ENCODE results near the gene GATAD2A. TPM values are rescaled to one million over a fixed set of nuclear protein-coding genes. Genes with fewer than 3 reads are reported as not detected.

Gene GATAD2A
- total RNA-seq, 1 donor, result 66.5 TPM

DNA sequence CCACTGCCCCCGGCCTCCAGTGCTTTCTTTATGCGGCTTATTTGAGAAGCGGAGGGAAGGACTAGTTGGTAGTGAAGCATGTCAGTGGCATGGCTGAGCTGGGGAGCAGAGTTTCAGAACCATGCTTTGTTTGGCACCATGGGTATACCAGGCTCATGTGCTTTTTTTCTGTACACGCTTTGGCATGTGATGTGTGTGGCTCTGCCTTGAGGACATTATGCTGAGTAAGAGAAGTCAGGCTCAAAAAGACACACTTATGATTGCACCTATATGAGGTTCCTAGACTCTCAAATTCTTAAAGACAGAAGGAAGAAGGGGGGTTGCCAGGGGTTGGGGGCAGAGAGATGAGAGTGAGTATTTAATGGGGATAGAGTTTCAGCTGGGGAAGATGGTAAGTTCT is 21.3 kb downstream of the GATAD2A start:
- H3K9me3 ChIP-seq (ENCODE audit: low read depth, low read length), result no peaks in the 10 kb centered on the region
- no peaks in the 10 kb centered on the region for H3K27me3 ChIP-seq (ENCODE audit: insufficient read depth, low read length)
- no peak overlapping the region for H3K4me3 ChIP-seq (ENCODE audit: low read length)
- H3K4me1 ChIP-seq (ENCODE audit: insufficient read depth, low read length), result peaks cover 70% of the 10 kb centered on the region

DNA sequence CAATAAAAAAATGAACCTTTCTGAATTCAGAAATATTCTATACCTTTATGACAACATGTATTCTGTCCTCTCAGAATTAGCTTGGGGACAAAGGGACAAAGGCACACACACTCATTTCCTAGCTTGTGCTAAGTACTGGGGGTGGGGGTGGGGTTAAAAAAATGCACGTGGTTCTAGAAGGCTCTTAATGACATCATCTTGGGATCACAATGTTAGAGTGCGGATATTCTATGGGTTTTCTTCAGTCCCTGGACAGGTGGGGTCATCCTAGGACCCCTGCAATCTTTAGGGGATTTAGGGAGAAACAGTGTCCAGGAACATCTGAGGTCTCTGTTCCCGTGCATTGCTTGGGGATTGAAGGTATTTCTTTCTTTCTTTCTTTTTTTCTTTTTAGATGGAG is 21.8 kb downstream of the GATAD2A start:
- H3K4me1 ChIP-seq (ENCODE audit: insufficient read depth, low read length), result peaks cover 66% of the 10 kb centered on the region
- no peak overlapping the region for H3K4me3 ChIP-seq (ENCODE audit: low read length)
- no peaks in the 10 kb centered on the region for H3K9me3 ChIP-seq (ENCODE audit: low read depth, low read length)
- no peaks in the 10 kb centered on the region for H3K27me3 ChIP-seq (ENCODE audit: insufficient read depth, low read length)

GRCh38 chr19:19427944-19428343 is 22.5 kb downstream of the GATAD2A start:
- H3K4me1 ChIP-seq (ENCODE audit: insufficient read depth, low read length), result peaks cover 64% of the 10 kb centered on the region
- H3K27me3 ChIP-seq (ENCODE audit: insufficient read depth, low read length), result no peaks in the 10 kb centered on the region
- H3K4me3 ChIP-seq (ENCODE audit: low read length), result no peak overlapping the region
- no peaks in the 10 kb centered on the region for H3K9me3 ChIP-seq (ENCODE audit: low read depth, low read length)

DNA sequence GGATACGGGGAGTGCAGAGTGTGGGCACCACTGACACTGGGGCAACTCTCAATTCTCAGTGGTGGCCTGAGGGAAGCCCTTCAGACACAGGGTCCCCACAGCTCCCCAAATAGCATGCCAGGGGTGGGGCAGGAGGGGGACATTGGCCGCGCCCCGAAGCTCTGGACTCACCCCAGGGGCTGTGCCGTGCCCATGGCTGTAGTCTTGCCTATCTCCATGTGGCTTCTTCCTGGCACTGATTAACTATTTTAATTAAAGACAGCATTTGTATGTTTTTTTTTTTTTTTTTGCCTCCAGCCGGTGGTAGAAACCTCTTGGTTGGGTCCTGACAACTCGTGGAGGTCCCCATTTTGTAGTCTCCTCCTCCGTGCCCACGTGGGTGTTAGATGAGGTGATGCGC is 23.3 kb downstream of the GATAD2A start:
- H3K4me3 ChIP-seq (ENCODE audit: low read length), result no peak overlapping the region
- no peaks in the 10 kb centered on the region for H3K9me3 ChIP-seq (ENCODE audit: low read depth, low read length)
- H3K4me1 ChIP-seq (ENCODE audit: insufficient read depth, low read length), result peaks cover 61% of the 10 kb centered on the region
- no peaks in the 10 kb centered on the region for H3K27me3 ChIP-seq (ENCODE audit: insufficient read depth, low read length)

GRCh38 chr19:19429361-19429760 is 23.9 kb downstream of the GATAD2A start:
- Histone ChIP-seq H3K4me1 (ENCODE audit: insufficient read depth, low read length) (peaks cover 62% of the 10 kb centered on the region), H3K9me3 (ENCODE audit: low read depth, low read length) (no peaks in the 10 kb centered on the region), H3K27me3 (ENCODE audit: insufficient read depth, low read length) (no peaks in the 10 kb centered on the region), H3K4me3 (ENCODE audit: low read length) (no peak overlapping the region)

- Histone ChIP-seq H3K4me1 (ENCODE audit: insufficient read depth, low read length) (peaks cover 28% of the 10 kb centered on the region), H3K27me3 (ENCODE audit: insufficient read depth, low read length) (no peaks in the 10 kb centered on the region), H3K9me3 (ENCODE audit: low read depth, low read length) (no peaks in the 10 kb centered on the region), H3K4me3 (ENCODE audit: low read length) (no peak overlapping the region)
These were observed 27.3 kb downstream of the GATAD2A start for GRCh38 chr19:19432732-19433131.

DNA sequence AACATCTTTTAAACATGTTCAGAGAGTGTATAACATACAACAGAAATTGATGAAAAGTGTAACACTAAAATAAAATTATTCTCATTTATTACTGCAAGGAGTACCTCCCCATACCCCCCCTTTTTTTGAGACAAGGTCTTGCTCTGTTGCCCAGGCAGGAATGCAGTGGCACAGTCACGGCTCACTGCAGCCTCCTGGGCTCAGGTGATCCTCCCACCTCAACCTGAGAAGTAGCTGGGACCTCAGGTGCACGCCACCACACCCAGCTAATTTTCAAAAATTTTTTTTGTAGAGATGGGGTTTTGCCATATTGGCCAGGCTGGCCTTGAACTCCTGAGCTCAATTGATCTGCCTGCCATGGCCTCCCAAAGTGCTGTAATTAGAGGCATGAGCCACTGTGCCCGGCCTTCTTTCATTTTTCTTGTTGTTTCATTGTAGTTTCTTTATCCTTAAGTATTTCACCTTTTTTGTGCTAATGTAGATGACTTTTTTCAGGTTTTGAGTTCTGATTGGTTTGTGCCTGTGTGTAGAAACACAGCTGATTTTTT is 28.3 kb downstream of the GATAD2A start:
- Histone ChIP-seq H3K9me3 (ENCODE audit: low read depth, low read length) (no peaks in the 10 kb centered on the region), H3K27me3 (ENCODE audit: insufficient read depth, low read length) (no peaks in the 10 kb centered on the region), H3K4me3 (ENCODE audit: low read length) (no peak overlapping the region), H3K4me1 (ENCODE audit: insufficient read depth, low read length) (peaks cover 20% of the 10 kb centered on the region)

DNA sequence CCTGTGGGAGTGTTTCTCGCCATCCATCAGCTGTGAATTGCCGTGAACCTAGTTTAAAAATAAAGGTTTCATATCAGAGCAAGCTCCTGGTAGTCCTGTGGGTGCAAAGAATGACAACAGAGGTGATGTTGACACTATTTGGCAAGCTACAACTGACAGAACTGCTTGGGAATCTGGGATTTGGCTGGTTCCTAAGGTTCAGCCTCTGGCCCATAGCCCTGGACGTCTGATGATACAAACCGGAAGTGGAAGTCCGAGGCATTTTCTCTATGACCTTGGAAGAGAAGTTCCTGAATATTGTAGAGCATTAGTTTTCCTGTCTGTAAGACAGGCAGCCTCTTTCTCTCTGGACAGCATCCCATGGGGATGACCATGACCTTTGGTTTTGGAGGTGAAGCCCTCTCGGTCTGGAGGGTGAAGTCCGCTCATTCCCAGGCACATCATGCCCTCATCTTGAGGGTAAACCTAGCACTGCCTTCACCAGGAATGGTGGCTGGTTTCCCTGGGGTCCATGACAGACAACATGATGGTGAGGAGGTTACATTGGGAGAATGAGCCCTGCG is 29.1 kb downstream of the GATAD2A start:
- H3K4me1 ChIP-seq (ENCODE audit: insufficient read depth, low read length), result peaks cover 16% of the 10 kb centered on the region
- H3K27me3 ChIP-seq (ENCODE audit: insufficient read depth, low read length), result no peaks in the 10 kb centered on the region
- H3K4me3 ChIP-seq (ENCODE audit: low read length), result no peak overlapping the region
- no peaks in the 10 kb centered on the region for H3K9me3 ChIP-seq (ENCODE audit: low read depth, low read length)

GRCh38 chr19:19436137-19436691 is 30.7 kb downstream of the GATAD2A start:
- Histone ChIP-seq H3K4me1 (ENCODE audit: insufficient read depth, low read length) (peaks cover 10% of the 10 kb centered on the region), H3K4me3 (ENCODE audit: low read length) (no peak overlapping the region), H3K27me3 (ENCODE audit: insufficient read depth, low read length) (no peaks in the 10 kb centered on the region)

DNA sequence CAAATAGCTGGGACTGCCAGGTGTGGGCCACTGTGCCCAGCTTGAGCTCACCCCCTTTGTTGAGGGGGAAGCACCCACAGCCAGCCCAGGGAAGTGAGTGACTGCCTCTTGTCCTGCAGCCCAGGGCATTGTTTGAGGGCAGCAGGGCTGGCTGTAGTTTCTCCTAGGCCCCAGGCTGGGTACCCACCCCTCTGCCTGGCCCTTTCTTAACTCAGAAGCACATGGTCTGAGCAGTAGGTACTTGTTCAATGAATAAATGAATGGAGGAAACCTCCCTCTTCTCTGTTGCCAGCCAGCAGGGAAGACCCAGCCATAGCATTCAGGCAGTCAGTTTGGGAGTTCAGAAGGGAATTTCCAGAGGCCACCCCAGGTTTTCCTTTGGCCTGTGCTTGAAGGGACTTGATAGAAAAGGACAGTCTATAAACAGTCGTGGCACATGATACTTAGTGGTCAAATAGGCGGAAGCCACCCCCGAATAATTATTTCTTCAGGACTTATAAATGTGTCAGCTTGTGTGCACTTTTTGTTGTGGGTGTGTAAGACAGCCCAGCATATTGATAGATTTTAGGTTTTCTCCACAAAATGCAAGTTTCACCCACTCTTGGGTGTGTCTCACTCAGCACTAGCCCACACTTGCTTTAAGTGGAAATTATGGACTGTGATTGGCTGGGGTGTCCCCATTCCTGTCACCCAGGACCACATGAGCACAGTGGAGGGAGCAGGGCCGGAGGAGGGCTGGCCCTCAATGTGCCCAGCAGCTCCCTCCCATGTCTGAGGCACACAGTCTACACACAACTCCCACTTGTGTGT is 33.1 kb downstream of the GATAD2A start:
- Histone ChIP-seq H3K9me3 (ENCODE audit: low read depth, low read length) (no peaks in the 10 kb centered on the region), H3K4me1 (ENCODE audit: insufficient read depth, low read length) (peaks cover 16% of the 10 kb centered on the region), H3K4me3 (ENCODE audit: low read length) (no peak overlapping the region), H3K27me3 (ENCODE audit: insufficient read depth, low read length) (no peaks in the 10 kb centered on the region)

More at GRCh38 chr19:19436137-19436691, 30.7 kb downstream of the GATAD2A start:
- H3K9me3 ChIP-seq (ENCODE audit: low read depth, low read length), result no peaks in the 10 kb centered on the region

- Histone ChIP-seq H3K9me3 (ENCODE audit: low read depth, low read length) (no peaks in the 10 kb centered on the region), H3K4me1 (ENCODE audit: insufficient read depth, low read length) (peaks cover 18% of the 10 kb centered on the region), H3K4me3 (ENCODE audit: low read length) (no peak overlapping the region), H3K27me3 (ENCODE audit: insufficient read depth, low read length) (no peaks in the 10 kb centered on the region)
These were observed 33.7 kb downstream of the GATAD2A start for GRCh38 chr19:19439176-19439482.

GRCh38 chr19:19443283-19443682 is 37.8 kb downstream of the GATAD2A start:
- no peaks in the 10 kb centered on the region for H3K27me3 ChIP-seq (ENCODE audit: insufficient read depth, low read length)
- H3K9me3 ChIP-seq (ENCODE audit: low read depth, low read length), result no peaks in the 10 kb centered on the region
- no peak overlapping the region for H3K4me3 ChIP-seq (ENCODE audit: low read length)
- peaks cover 58% of the 10 kb centered on the region for H3K4me1 ChIP-seq (ENCODE audit: insufficient read depth, low read length)

DNA sequence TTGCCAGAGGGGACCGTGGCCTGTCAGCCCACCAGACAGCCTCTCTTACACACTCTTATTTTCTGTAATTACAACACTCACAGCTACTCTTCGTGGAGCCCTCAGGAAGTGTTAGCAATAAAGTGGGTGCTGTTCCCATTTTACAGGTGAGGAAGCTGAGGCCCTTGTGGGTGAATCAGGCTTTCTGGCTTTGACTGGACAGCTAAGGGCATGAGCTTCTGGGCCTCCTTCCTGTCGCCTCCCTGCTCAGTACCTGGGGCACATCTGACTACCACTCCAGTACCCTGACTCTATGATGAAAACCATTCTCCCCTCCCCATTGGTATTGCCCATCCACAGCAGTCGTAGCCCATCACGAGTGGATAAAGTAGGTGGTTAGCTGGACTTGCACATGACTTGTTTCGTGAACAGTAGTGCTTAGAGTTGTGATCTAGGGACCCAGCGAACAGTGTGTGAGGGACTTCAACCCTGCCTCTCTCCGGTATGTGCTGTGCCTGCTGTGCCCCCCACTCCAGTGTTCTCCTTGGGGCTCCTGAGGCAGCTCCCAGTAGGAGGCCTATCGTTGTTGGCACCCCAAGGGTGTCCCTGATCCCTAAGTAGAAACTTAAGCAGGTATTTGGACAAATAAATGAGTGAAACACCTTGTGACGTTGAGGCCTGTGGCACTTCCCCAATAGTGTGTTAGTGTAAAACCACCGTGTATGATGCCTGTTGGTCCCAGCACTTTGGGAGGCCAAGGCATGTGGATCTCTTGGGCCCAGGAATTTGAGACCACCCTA is 38.6 kb downstream of the GATAD2A start:
- Histone ChIP-seq H3K9me3 (ENCODE audit: low read depth, low read length) (no peaks in the 10 kb centered on the region), H3K27me3 (ENCODE audit: insufficient read depth, low read length) (no peaks in the 10 kb centered on the region), H3K4me3 (ENCODE audit: low read length) (no peak overlapping the region), H3K4me1 (ENCODE audit: insufficient read depth, low read length) (peaks cover 56% of the 10 kb centered on the region)

GRCh38 chr19:19444681-19445155 is 39.2 kb downstream of the GATAD2A start:
- no peaks in the 10 kb centered on the region for H3K9me3 ChIP-seq (ENCODE audit: low read depth, low read length)
- peaks cover 61% of the 10 kb centered on the region for H3K4me1 ChIP-seq (ENCODE audit: insufficient read depth, low read length)
- no peaks in the 10 kb centered on the region for H3K27me3 ChIP-seq (ENCODE audit: insufficient read depth, low read length)
- no peak overlapping the region for H3K4me3 ChIP-seq (ENCODE audit: low read length)

DNA sequence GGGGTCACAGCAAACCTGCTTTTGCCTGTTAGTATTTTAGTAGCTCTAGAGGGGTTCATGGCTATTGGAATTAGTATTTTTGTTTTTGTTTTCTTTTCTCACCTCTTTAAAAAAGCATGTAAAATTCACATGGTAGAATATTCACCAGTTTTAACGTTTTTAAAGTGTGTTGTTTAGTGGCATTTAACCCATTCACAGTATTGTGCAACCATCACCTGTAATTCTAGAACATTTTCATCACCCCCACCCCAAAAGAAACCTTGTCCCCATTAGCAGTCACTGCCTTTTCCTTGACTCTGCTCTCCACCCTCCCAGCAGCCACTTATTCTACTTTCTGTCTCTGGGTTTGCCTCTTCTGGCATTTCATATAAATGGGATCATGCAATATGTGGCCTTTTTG is 39.8 kb downstream of the GATAD2A start:
- Histone ChIP-seq H3K4me3 (ENCODE audit: low read length) (no peak overlapping the region), H3K27me3 (ENCODE audit: insufficient read depth, low read length) (no peaks in the 10 kb centered on the region), H3K4me1 (ENCODE audit: insufficient read depth, low read length) (peaks cover 67% of the 10 kb centered on the region), H3K9me3 (ENCODE audit: low read depth, low read length) (no peaks in the 10 kb centered on the region)

Measured in mononuclear cell (primary cell).